MCF 10A (cell line): ENCODE results near the gene RND3. TPM values are rescaled to one million over a fixed set of nuclear protein-coding genes. Genes with fewer than 3 reads are reported as not detected.

Source experiments
- BruUV-seq: library from RNA; stranded (reverse); fragments of 400-500 nt; replicated peaks from 2 replicates; lab custom pipeline; 2021; lab: Mats Ljungman, UMichigan
- CTCF ChIA-PET: fragments of 300-600 bp; sonication (Branson Sonifier 250); formaldehyde crosslinking; extraction: SDS; loops from one replicate; lab custom pipeline; 2021; ENCODE audit warnings: antibody characterized with exemption, inconsistent platforms; lab: Yijun Ruan, JAX
- POLR2A ChIA-PET: fragments of 300-600, 350-650 bp; sonication (Branson Sonifier 250); formaldehyde crosslinking; extraction: SDS; loops from one replicate; lab custom pipeline; 2020; ENCODE audit warnings: antibody characterized with exemption, inconsistent platforms; lab: Yijun Ruan, JAX
- DNase-seq: peaks from one replicate; pipeline ENCODE4 v3.0.0-alpha.2; 2018; ENCODE audit not compliant: unreplicated experiment
- H3K27ac Mint-ChIP-seq: one replicate; pipeline ENCODE4 v1.8.0; 2022; ENCODE audit warnings: mild to moderate bottlenecking, low read depth, mixed read lengths; ENCODE audit not compliant: unreplicated experiment
- H3K27me3 Mint-ChIP-seq: one replicate; pipeline ENCODE4 v1.8.0; 2022; ENCODE audit warnings: mixed read lengths; ENCODE audit not compliant: insufficient read depth, unreplicated experiment
- H3K36me3 Mint-ChIP-seq: one replicate; pipeline ENCODE4 v1.8.0; 2022; ENCODE audit warnings: mild to moderate bottlenecking, moderate library complexity, mixed read lengths; ENCODE audit not compliant: insufficient read depth, unreplicated experiment
- H3K4me1 Mint-ChIP-seq: one replicate; pipeline ENCODE4 v1.8.0; 2022; ENCODE audit warnings: mixed read lengths; ENCODE audit not compliant: insufficient read depth, unreplicated experiment
- H3K4me3 Mint-ChIP-seq: one replicate; pipeline ENCODE4 v1.8.0; 2022; ENCODE audit warnings: mild to moderate bottlenecking, moderate library complexity, mixed read lengths; ENCODE audit not compliant: unreplicated experiment
- H3K9me3 Mint-ChIP-seq: one replicate; pipeline ENCODE4 v1.8.0; 2022; ENCODE audit warnings: mixed read lengths; ENCODE audit not compliant: unreplicated experiment
- CTCF ChIP-seq: fragments of 200-600 bp; IDR thresholded peaks from one replicate; pipeline ENCODE4 v1.8.0; 2022; ENCODE audit warnings: antibody characterized with exemption, mild to moderate bottlenecking; ENCODE audit not compliant: unreplicated experiment
- intact Hi-C: fragments of 100-400 bp; cut with micrococcal nuclease; formaldehyde crosslinking; loops from 2 replicates; pipeline ENCODE4 v1.14.1; 2022
- total RNA-seq: library from RNA; stranded (reverse); gene quantifications from 2 replicates; pipeline ENCODE4 v1.2.3, GENCODE V29; 2022

Gene RND3
- total RNA-seq, 1 experiment from 2014 or later: 158 TPM

- intact Hi-C loops: loop anchor here (5.0 kb wide), 1 partner anchor 485 kb away; no protein-coding TSS in a partner anchor
- CTCF ChIA-PET: interaction anchor here (0.9 to 1.9 kb wide), 3 partner anchors 10 to 289 kb away, joined by 3 to 10 read pairs (median 5); no protein-coding TSS in a partner anchor
- Mint-ChIP-seq H3K27me3 (no peaks in the 10 kb centered on the region), H3K9me3 (no peaks in the 10 kb centered on the region), H3K36me3 (peaks cover 67% of the 10 kb centered on the region), H3K4me3 (peak overlapping the region; percentile 67), H3K27ac (peak overlapping the region; percentile 97), H3K4me1 (peaks cover 92% of the 10 kb centered on the region)
- POLR2A ChIA-PET: interaction anchor here (0.6 to 9.0 kb wide), 9 partner anchors 8 to 1329 kb away, joined by 3 to 106 read pairs (median 4); no protein-coding TSS in a partner anchor
- peak; percentile 72 for DNase-seq
- no TSS peak for BruUV-seq
- no peak for TF ChIP-seq CTCF
Observed at GRCh38 chr2:150477347-150477746, 10.1 kb downstream of the RND3 start.

GRCh38 chr2:150476809-150477302, 10.6 kb downstream of the RND3 start:
- peak overlapping the region; percentile 97 for H3K27ac Mint-ChIP-seq
- H3K36me3 Mint-ChIP-seq: peaks cover 68% of the 10 kb centered on the region
- H3K27me3 Mint-ChIP-seq: no peaks in the 10 kb centered on the region
- CTCF ChIA-PET: interaction anchor here (0.7 to 1.9 kb wide), 6 partner anchors 9 to 880 kb away, joined by 3 to 10 read pairs (median 3); no protein-coding TSS in a partner anchor
- no peaks in the 10 kb centered on the region for H3K9me3 Mint-ChIP-seq
- H3K4me1 Mint-ChIP-seq: peaks cover 91% of the 10 kb centered on the region
- POLR2A ChIA-PET: interaction anchor here (0.7 to 9.0 kb wide), 10 partner anchors 7 to 754 kb away, joined by 3 to 106 read pairs (median 4); no protein-coding TSS in a partner anchor
- peak overlapping the region; percentile 67 for H3K4me3 Mint-ChIP-seq
- TF ChIP-seq CTCF: no peak
- no TSS peak for BruUV-seq
- no peak for DNase-seq
- intact Hi-C loops: loop anchor here (5.0 kb wide), 1 partner anchor 485 kb away; no protein-coding TSS in a partner anchor

GRCh38 chr2:150476286-150476685, 11.2 kb downstream of the RND3 start:
- BruUV-seq: no TSS peak
- no peaks in the 10 kb centered on the region for H3K9me3 Mint-ChIP-seq
- POLR2A ChIA-PET: interaction anchor here (1.1 to 9.0 kb wide), 7 partner anchors 7 to 482 kb away, joined by 3 to 106 read pairs (median 5); no protein-coding TSS in a partner anchor
- no peak for TF ChIP-seq CTCF
- no peak for DNase-seq
- intact Hi-C loops: loop anchor here (5.0 kb wide), 1 partner anchor 484 kb away; no protein-coding TSS in a partner anchor
- H3K4me3 Mint-ChIP-seq: peak overlapping the region; percentile 37
- CTCF ChIA-PET: interaction anchor here (0.6 to 1.9 kb wide), 5 partner anchors 9 to 879 kb away, joined by 3 to 10 read pairs (median 3); no protein-coding TSS in a partner anchor
- peaks cover 86% of the 10 kb centered on the region for H3K4me1 Mint-ChIP-seq
- H3K36me3 Mint-ChIP-seq: peaks cover 68% of the 10 kb centered on the region
- H3K27me3 Mint-ChIP-seq: no peaks in the 10 kb centered on the region
- H3K27ac Mint-ChIP-seq: peak overlapping the region; percentile 97

GRCh38 chr2:150475479-150476250, 11.8 kb downstream of the RND3 start:
- POLR2A ChIA-PET: interaction anchor here (1.1 to 9.0 kb wide), 7 partner anchors 6 to 482 kb away, joined by 3 to 106 read pairs (median 5); no protein-coding TSS in a partner anchor
- CTCF ChIA-PET: interaction anchor here (0.6 to 1.9 kb wide), 8 partner anchors 8 to 879 kb away, joined by 3 to 10 read pairs (median 3); no protein-coding TSS in a partner anchor

More at GRCh38 chr2:150475479-150476250, 11.8 kb downstream of the RND3 start:
- peaks cover 68% of the 10 kb centered on the region for H3K36me3 Mint-ChIP-seq
- no peak for TF ChIP-seq CTCF
- H3K27me3 Mint-ChIP-seq: no peaks in the 10 kb centered on the region
- H3K4me1 Mint-ChIP-seq: peaks cover 81% of the 10 kb centered on the region
- intact Hi-C loops: loop anchor here (5.0 kb wide), 1 partner anchor 483 kb away; no protein-coding TSS in a partner anchor
- no TSS peak for BruUV-seq
- DNase-seq: no peak
- no peaks in the 10 kb centered on the region for H3K9me3 Mint-ChIP-seq
- H3K27ac Mint-ChIP-seq: peak overlapping the region; percentile 97
- H3K4me3 Mint-ChIP-seq: peak overlapping the region; percentile 37
